ENCODE measurements around the gene HIRIP3.
A peak's percentile ranks its signal among the peaks of the same experiment; 100 is the strongest.

HIRIP3 gene

GRCh38 chr16:29977063-29977825 lies 18.2 kb downstream of the HIRIP3 start:
- no peak for TF ChIP-seq MYC (IDR thresholded peaks at IDR 0.05; ENCODE audit: low read depth, low read length)
- no peak for TF ChIP-seq CTCF (IDR thresholded peaks at IDR 0.05; ENCODE audit: low read depth, low read length)
- TF ChIP-seq POLR2A (IDR thresholded peaks at IDR 0.05; ENCODE audit: extremely low read depth, insufficient read length) = no peak
- no peak for TF ChIP-seq MAX (IDR thresholded peaks at IDR 0.05; ENCODE audit: low read depth, low read length)
- H3K4me3 ChIP-seq (ENCODE audit: low read depth, low read length) = peak overlapping the region; percentile 87
- DNase-seq (ENCODE audit: low read depth) = no peak

- H3K4me3 ChIP-seq (ENCODE audit: low read depth, low read length) = peak overlapping the region; percentile 87
- no peak for TF ChIP-seq POLR2A (IDR thresholded peaks at IDR 0.05; ENCODE audit: extremely low read depth, insufficient read length)
- no peak for TF ChIP-seq MYC (IDR thresholded peaks at IDR 0.05; ENCODE audit: low read depth, low read length)
- no peak for TF ChIP-seq MAX (IDR thresholded peaks at IDR 0.05; ENCODE audit: low read depth, low read length)
- no peak for TF ChIP-seq CTCF (IDR thresholded peaks at IDR 0.05; ENCODE audit: low read depth, low read length)
- DNase-seq (ENCODE audit: low read depth) = no peak
These were observed 19.5 kb downstream of the HIRIP3 start for GRCh38 chr16:29975811-29976511.

GRCh38 chr16:29975134-29975538 lies 20.3 kb downstream of the HIRIP3 start:
- no peak for TF ChIP-seq MAX (IDR thresholded peaks at IDR 0.05; ENCODE audit: low read depth, low read length)
- no peak for TF ChIP-seq MYC (IDR thresholded peaks at IDR 0.05; ENCODE audit: low read depth, low read length)
- no peak for TF ChIP-seq POLR2A (IDR thresholded peaks at IDR 0.05; ENCODE audit: extremely low read depth, insufficient read length)
- TF ChIP-seq CTCF (IDR thresholded peaks at IDR 0.05; ENCODE audit: low read depth, low read length) = no peak
- peak overlapping the region; percentile 87 for H3K4me3 ChIP-seq (ENCODE audit: low read depth, low read length)
- no peak for DNase-seq (ENCODE audit: low read depth)

GRCh38 chr16:29974291-29975133 lies 20.9 kb downstream of the HIRIP3 start:
- no peak for TF ChIP-seq POLR2A (IDR thresholded peaks at IDR 0.05; ENCODE audit: extremely low read depth, insufficient read length)
- no peak for TF ChIP-seq MYC (IDR thresholded peaks at IDR 0.05; ENCODE audit: low read depth, low read length)
- H3K4me3 ChIP-seq (ENCODE audit: low read depth, low read length) = peak overlapping the region; percentile 87
- DNase-seq (ENCODE audit: low read depth) = peak; percentile 49

- TF ChIP-seq MAX (IDR thresholded peaks at IDR 0.05; ENCODE audit: low read depth, low read length) (peak; percentile 73), MYC (IDR thresholded peaks at IDR 0.05; ENCODE audit: low read depth, low read length) (peak; percentile 91), CTCF (IDR thresholded peaks at IDR 0.05; ENCODE audit: low read depth, low read length) (no peak), POLR2A (IDR thresholded peaks at IDR 0.05; ENCODE audit: extremely low read depth, insufficient read length) (peak; percentile 78)
- peak within 1 kb of the TSS; percentile 87 for H3K4me3 ChIP-seq (ENCODE audit: low read depth, low read length)
- peak; percentile 99 for DNase-seq (ENCODE audit: low read depth)
These were observed 21.8 kb downstream of the HIRIP3 start, which contains the start of gene TAOK2 for GRCh38 chr16:29973384-29974246. TAOK2 (plus strand) TSS chr16:29973868; CDS start chr16:29977773, 3,905 bp downstream.
